Measurements from ENCODE around the gene EMID1. TPM values are rescaled to one million over a fixed set of nuclear protein-coding genes. Genes with fewer than 3 reads are reported as not detected.
A peak's percentile ranks its signal among the peaks of the same experiment; 100 is the strongest.

The EMID1 gene
- total RNA-seq, 1 experiment from 2014 or later, result 1.1 TPM

DNA sequence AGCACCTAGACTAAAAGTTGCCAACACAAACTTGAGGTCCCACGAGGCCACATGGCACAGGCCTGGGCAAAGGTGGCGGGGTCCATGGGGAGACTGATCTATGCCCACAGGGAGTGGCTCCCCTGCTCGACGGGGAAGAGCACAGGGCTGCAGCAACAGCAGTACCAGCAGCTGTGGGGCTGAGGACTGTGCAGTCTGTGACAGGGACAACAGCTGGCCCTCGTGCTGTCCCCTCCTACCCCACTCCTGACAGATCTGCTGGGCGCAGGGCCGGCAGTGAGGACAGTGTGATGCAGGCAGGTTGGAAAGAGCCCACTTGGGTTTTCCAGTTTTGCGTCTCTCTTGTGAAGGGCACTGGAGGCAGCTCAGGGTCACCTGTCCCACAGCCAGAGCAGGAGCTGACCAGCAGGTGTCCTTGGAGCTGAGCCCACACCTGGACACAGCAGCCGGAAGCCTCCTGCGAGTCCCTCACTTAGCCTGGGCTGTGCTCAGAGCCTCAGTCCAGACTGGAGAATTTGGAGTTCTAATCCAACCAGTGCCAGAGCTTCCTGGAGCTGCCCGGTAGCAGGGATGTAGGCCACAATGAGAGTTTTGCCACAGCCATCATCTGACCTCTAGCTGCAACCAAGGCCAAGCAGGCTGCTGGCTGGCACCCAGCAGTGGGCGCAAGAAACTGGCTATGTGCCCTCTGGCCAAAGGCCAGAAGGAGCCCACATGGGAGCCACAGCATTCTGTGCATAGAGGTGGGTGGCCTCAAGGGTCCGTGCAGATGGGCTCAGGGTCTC is 97.2 kb downstream of the EMID1 start:
- intact Hi-C loops (cut with micrococcal nuclease; ENCODE audit: unreplicated experiment), result loop anchor here (10.0 kb wide), 1 partner anchor 82 kb away; the partner anchor contains the start of gene AP1B1
- Histone ChIP-seq H3K79me2 (ENCODE audit: low read depth) (0 out of 2 replicates have a peak, but pooled peaks cover 6% of the 10 kb centered on the region), H3K4me2 (no peak overlapping the region), H3K27ac (no peak overlapping the region), H3K36me3 (ENCODE audit: low read depth) (peaks cover 17% of the 10 kb centered on the region; the same call in 1 of the 2 replicates), H2AFZ (no peak overlapping the region), H3K27me3 (ENCODE audit: insufficient read depth, low read depth) (no peaks in the 10 kb centered on the region), H3K4me1 (replicated peaks; ENCODE audit: insufficient read depth) (peaks cover 5% of the 10 kb centered on the region; the same call in 1 of the 2 replicates), H3K9me2 (ENCODE audit: insufficient read depth) (no peaks in the 10 kb centered on the region), H3F3A (ENCODE audit: insufficient read depth, low read depth) (peaks cover 67% of the 10 kb centered on the region), H3K9me3 (ENCODE audit: insufficient read depth, low read depth) (no peaks in the 10 kb centered on the region), H3K4me3 (no peak overlapping the region), H4K20me1 (ENCODE audit: insufficient read depth) (peaks cover 35% of the 10 kb centered on the region)
- no peak for DNase-seq
- TF ChIP-seq, protein P1, sequence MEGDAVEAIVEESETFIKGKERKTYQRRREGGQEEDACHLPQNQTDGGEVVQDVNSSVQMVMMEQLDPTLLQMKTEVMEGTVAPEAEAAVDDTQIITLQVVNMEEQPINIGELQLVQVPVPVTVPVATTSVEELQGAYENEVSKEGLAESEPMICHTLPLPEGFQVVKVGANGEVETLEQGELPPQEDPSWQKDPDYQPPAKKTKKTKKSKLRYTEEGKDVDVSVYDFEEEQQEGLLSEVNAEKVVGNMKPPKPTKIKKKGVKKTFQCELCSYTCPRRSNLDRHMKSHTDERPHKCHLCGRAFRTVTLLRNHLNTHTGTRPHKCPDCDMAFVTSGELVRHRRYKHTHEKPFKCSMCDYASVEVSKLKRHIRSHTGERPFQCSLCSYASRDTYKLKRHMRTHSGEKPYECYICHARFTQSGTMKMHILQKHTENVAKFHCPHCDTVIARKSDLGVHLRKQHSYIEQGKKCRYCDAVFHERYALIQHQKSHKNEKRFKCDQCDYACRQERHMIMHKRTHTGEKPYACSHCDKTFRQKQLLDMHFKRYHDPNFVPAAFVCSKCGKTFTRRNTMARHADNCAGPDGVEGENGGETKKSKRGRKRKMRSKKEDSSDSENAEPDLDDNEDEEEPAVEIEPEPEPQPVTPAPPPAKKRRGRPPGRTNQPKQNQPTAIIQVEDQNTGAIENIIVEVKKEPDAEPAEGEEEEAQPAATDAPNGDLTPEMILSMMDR (conservative IDR thresholded peaks at IDR 0.05), result no peak; the same call in 1 of the 2 replicates
- no peak for TF ChIP-seq EZH2 (IDR thresholded peaks at IDR 0.05; ENCODE audit: low read depth)
- BruUV-seq (replicated peaks), result no TSS peak
- POLR2A ChIA-PET (ENCODE audit: unreplicated experiment), result no interaction called here
- CTCF ChIA-PET, result interaction anchor here (0.6 kb wide), 1 partner anchor 35 kb away, joined by 6 read pairs; the partner anchor contains the start of genes EWSR1 and RHBDD3

DNA sequence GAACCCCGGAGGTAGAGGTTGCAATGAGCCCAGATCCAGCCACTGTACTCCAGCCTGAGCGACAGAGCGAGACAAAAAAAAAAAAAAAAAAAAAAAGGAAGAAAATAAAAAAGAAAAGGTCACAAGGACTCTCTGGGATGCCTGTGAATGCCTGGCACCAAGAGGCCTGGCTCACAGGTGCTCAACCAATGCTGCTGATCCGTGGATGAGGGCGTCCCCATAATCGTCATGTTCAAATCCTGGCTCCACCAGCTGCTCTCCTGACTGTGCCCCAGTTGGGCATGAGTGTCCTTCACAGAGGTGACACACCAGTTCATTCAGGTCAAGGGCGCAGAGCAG is 100.1 kb downstream of the EMID1 start:
- no peak for TF ChIP-seq EZH2 (IDR thresholded peaks at IDR 0.05; ENCODE audit: low read depth)
- TF ChIP-seq, protein P1 (conservative IDR thresholded peaks at IDR 0.05), result no peak
- ChIA-PET CTCF (no interaction called here), POLR2A (ENCODE audit: unreplicated experiment) (interaction anchor here (0.5 kb wide), 1 partner anchor 106 kb away, joined by 5 read pairs; no protein-coding TSS in a partner anchor)
- 0 out of 2 replicates have a peak, but pooled peaks cover 7% of the 10 kb centered on the region for H3K79me2 ChIP-seq (ENCODE audit: low read depth)
- peak overlapping the region; percentile 88 for H3K4me2 ChIP-seq
- peaks cover 23% of the 10 kb centered on the region for H3K4me1 ChIP-seq (replicated peaks; ENCODE audit: insufficient read depth)
- no peak for DNase-seq
- H3K27ac ChIP-seq, result no peak overlapping the region
- peaks cover 11% of the 10 kb centered on the region for H4K20me1 ChIP-seq (ENCODE audit: insufficient read depth)
- H3K36me3 ChIP-seq (ENCODE audit: low read depth), result no peaks in the 10 kb centered on the region
- intact Hi-C loops (cut with micrococcal nuclease; ENCODE audit: unreplicated experiment), result loop anchor here (2.0 to 10.0 kb wide), 2 partner anchors 39 to 79 kb away; partner anchors contain the start of gene AP1B1
- H3K4me3 ChIP-seq, result peak overlapping the region; percentile 75; the same call in 1 of the 2 replicates
- H3K9me2 ChIP-seq (ENCODE audit: insufficient read depth), result no peaks in the 10 kb centered on the region
- no peak overlapping the region for H2AFZ ChIP-seq
- no peaks in the 10 kb centered on the region for H3K27me3 ChIP-seq (ENCODE audit: insufficient read depth, low read depth)
- peaks cover 47% of the 10 kb centered on the region for H3F3A ChIP-seq (ENCODE audit: insufficient read depth, low read depth)
- no peaks in the 10 kb centered on the region for H3K9me3 ChIP-seq (ENCODE audit: insufficient read depth, low read depth)
- no TSS peak for BruUV-seq (replicated peaks)

DNA sequence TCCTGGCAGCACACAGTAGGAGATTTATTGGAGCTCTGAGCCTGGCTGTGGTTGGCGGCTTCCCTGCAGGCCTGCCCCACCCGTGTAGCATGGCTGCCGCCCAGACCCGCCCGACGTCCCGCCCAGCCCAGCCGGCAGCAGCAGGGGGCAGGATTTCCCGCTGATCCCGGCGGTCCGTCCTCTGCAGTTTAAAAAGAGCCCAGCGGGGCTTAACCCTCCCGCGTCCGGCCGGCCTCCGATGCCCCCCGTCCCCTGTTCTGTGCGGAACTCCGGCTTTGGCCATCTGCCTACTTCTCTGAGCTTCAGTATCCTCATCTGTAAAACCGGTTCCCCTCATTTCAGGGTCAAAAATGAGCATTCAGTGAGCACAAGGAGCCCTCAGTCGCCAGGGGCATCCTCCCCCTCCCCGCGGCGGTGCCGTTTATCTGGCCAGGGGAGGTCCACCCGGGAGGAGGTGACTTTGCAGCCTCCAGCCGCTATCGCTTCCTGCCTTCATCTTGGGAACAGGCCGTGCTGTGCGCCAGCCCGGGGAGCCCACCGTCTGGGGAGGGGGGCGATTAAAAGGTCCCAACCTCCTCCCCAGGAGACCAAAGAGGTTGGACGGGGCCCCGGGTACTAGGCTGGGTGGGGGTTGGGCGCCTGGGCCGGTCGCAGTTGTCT is 100.6 kb downstream of the EMID1 start, which contains the start of gene GAS2L1:
TSS of gene GAS2L1 (plus strand) at position 476 of the 660 bp plus-strand sequence. CDS start 1,456 bp downstream, outside the sequence.
- Histone ChIP-seq H3K79me2 (ENCODE audit: low read depth) (0 out of 2 replicates have a peak, but pooled peaks cover 7% of the 10 kb centered on the region), H3K4me3 (peak within 1 kb of the TSS; percentile 75), H3K9me3 (ENCODE audit: insufficient read depth, low read depth) (no peaks in the 10 kb centered on the region), H3K27ac (no peak within 1 kb of the TSS), H4K20me1 (ENCODE audit: insufficient read depth) (peaks cover 6% of the 10 kb centered on the region; the same call in 1 of the 2 replicates), H2AFZ (peak within 1 kb of the TSS; percentile 99), H3K27me3 (ENCODE audit: insufficient read depth, low read depth) (no peaks in the 10 kb centered on the region), H3K36me3 (ENCODE audit: low read depth) (no peaks in the 10 kb centered on the region), H3F3A (ENCODE audit: insufficient read depth, low read depth) (peaks cover 42% of the 10 kb centered on the region), H3K4me1 (replicated peaks; ENCODE audit: insufficient read depth) (peaks cover 26% of the 10 kb centered on the region), H3K4me2 (peak within 1 kb of the TSS; percentile 88), H3K9me2 (ENCODE audit: insufficient read depth) (no peaks in the 10 kb centered on the region)
- TF ChIP-seq, protein P1 (conservative IDR thresholded peaks at IDR 0.05), result peak; percentile 57
- no peak for TF ChIP-seq EZH2 (IDR thresholded peaks at IDR 0.05; ENCODE audit: low read depth)
- no TSS peak for BruUV-seq (replicated peaks)
- peak; percentile 66 to 78 for DNase-seq
- ChIA-PET CTCF (no interaction called here), POLR2A (ENCODE audit: unreplicated experiment) (interaction anchor here (0.5 kb wide), 1 partner anchor 107 kb away, joined by 5 read pairs; no protein-coding TSS in a partner anchor)
- intact Hi-C loops (cut with micrococcal nuclease; ENCODE audit: unreplicated experiment), result loop anchor here (2.0 to 10.0 kb wide), 2 partner anchors 38 to 78 kb away; partner anchors contain the start of gene AP1B1

All from PC-9 (cell line).